Activated T-cell treated with anti-CD3 and anti-CD28 coated beads for 48 hours (primary cell): ENCODE measurements around the gene CAB39.

Source experiments
- DNase-seq: peaks from one replicate; pipeline ENCODE4 v3.0.0-alpha.2; 2020; ENCODE audit warnings: low read depth

CAB39 gene

GRCh38 chr2:230757476-230757875 is 44.8 kb downstream of the CAB39 start:
- no peak for DNase-seq

GRCh38 chr2:230758566-230759480 is 46.2 kb downstream of the CAB39 start:
- DNase-seq: no peak

- no peak for DNase-seq
These were observed 47.0 kb downstream of the CAB39 start for GRCh38 chr2:230759481-230760167.

GRCh38 chr2:230761704-230762103 is 49.1 kb downstream of the CAB39 start:
- DNase-seq: no peak

- DNase-seq: peak; percentile 16
These were observed 49.8 kb downstream of the CAB39 start for GRCh38 chr2:230762317-230762896.

GRCh38 chr2:230764346-230764745 is 51.7 kb downstream of the CAB39 start:
- no peak for DNase-seq

- DNase-seq: no peak
These were observed 53.1 kb downstream of the CAB39 start for GRCh38 chr2:230765611-230766300.

GRCh38 chr2:230767862-230768388 is 55.3 kb downstream of the CAB39 start:
- DNase-seq: no peak

GRCh38 chr2:230770804-230771203 is 58.2 kb downstream of the CAB39 start:
- DNase-seq: no peak

GRCh38 chr2:230772156-230772555 is 59.5 kb downstream of the CAB39 start:
- no peak for DNase-seq

- no peak for DNase-seq
These were observed 60.6 kb downstream of the CAB39 start for GRCh38 chr2:230773039-230773773.

- no peak for DNase-seq
These were observed 61.8 kb downstream of the CAB39 start for GRCh38 chr2:230774348-230774951.

GRCh38 chr2:230775737-230776136 is 63.1 kb downstream of the CAB39 start:
- no peak for DNase-seq

- DNase-seq: no peak
These were observed 65.1 kb downstream of the CAB39 start for GRCh38 chr2:230777721-230778120.

- DNase-seq: no peak
These were observed 65.9 kb downstream of the CAB39 start for GRCh38 chr2:230778350-230779063.

- no peak for DNase-seq
These were observed 66.5 kb downstream of the CAB39 start for GRCh38 chr2:230779126-230779525.

GRCh38 chr2:230779607-230780006 is 67.0 kb downstream of the CAB39 start:
- DNase-seq: no peak

GRCh38 chr2:230781130-230781797 is 68.6 kb downstream of the CAB39 start:
- no peak for DNase-seq

- no peak for DNase-seq
These were observed 70.5 kb downstream of the CAB39 start for GRCh38 chr2:230783101-230783500.

GRCh38 chr2:230784795-230785194 is 72.2 kb downstream of the CAB39 start:
- DNase-seq: no peak
